ENCODE measurements around the gene TSPAN9. TPM values are rescaled to one million over a fixed set of nuclear protein-coding genes. Genes with fewer than 3 reads are reported as not detected.

The TSPAN9 gene
- total and polyA plus RNA-seq, 9 of the 15 experiments (the other 6 are each of a cell fraction or from before 2014, with no cell fraction given) = 0.23 to 2.1 (median 0.60) TPM; not detected in 2

DNA sequence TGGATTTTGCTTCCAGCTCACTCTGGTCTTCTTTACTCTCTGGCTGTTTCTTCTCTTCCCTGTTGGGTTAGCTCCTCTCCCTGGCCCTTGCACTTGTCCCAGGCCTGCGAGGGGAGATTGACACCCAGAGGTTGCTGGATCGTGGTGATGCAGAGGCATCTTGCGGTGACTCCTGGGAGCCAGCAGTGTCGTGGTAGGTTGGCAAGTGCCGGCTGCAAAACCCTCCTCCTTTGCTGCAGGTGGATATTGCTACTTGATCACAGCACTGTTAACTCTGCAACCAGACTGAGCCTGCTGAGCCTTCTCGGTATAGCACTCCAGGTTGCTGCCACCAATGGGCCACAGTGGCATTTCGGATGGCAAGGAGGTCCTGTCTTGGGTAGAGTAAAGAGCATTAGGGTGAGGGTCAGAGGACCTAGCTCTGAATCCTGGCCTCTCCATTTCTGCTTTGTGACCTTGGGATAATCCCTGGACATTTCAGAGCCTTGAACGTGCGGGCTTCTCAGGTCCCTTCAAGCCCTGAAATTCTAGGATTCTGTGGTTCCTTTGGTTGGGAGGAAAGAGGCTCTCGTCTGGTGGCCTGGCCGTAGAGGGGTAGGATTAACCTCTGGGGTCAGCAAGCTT lies 87.4 kb downstream of the TSPAN9 start:
- Histone ChIP-seq H3K9me1 (ENCODE audit: control insufficient read depth, insufficient read depth, low read length) (no peaks in the 10 kb centered on the region), H3K27ac (ENCODE audit: extremely low read depth, low read depth, low read length) (no peak overlapping the region), H3K36me3 (ENCODE audit: control insufficient read depth, insufficient read depth, low read length) (no peaks in the 10 kb centered on the region), H4K20me1 (replicated peaks; ENCODE audit: control insufficient read depth, insufficient read depth, low read length) (no peaks in the 10 kb centered on the region), H3K4me2 (ENCODE audit: insufficient read depth, low read length) (no peak overlapping the region), H3K4me3 (no peak overlapping the region), H3K27me3 (ENCODE audit: control insufficient read depth in 2 of 2, insufficient read depth in 2 of 2, low read length in 2 of 2) (peaks cover 5 to 13% of the 10 kb centered on the region in 2 experiments; a peak in 2 of 5 replicates), H2AFZ (ENCODE audit: low read depth, low read length) (no peak overlapping the region), H3K4me1 (replicated peaks in 1 of 2; ENCODE audit: control insufficient read depth in 2 of 2, insufficient read depth in 2 of 2, low read length in 2 of 2) (no peaks in the 10 kb centered on the region), H3K79me2 (ENCODE audit: control insufficient read depth, insufficient read depth, low read length) (no peaks in the 10 kb centered on the region), H3K9me3 (replicated peaks; ENCODE audit: control insufficient read depth, insufficient read depth, low read depth, low read length) (no peaks in the 10 kb centered on the region), H3K9ac (ENCODE audit: insufficient read depth in 1 of 2, low read depth in 2 of 2, low read length in 2 of 2) (no peak overlapping the region)
- ChIA-PET CTCF (ENCODE audit: low intra/inter-chr PET ratio) (no interaction called here), POLR2A (no interaction called here)
- FAIRE-seq (no peak), DNase-seq (ENCODE audit: extremely low read depth in 1 of 4, low spot score in 3 of 4) (no peak), ATAC-seq (no peak)
- intact Hi-C loops (cut with micrococcal nuclease) (no loop called here), in situ Hi-C loops (cut with MboI) (no loop called here)
- TF ChIP-seq SMAD1 (IDR thresholded peaks at IDR 0.05; ENCODE audit: low read depth, low read length, partially characterized antibody) (no peak), POLR2G (IDR thresholded peaks at IDR 0.05; ENCODE audit: low read depth, low read length) (no peak), STAG1 (CRISPR knock-in tag; IDR thresholded peaks at IDR 0.05; ENCODE audit: borderline replicate concordance) (no peak), NR2C2 (CRISPR knock-in tag; IDR thresholded peaks at IDR 0.05) (no peak), NR2C2 (tag; IDR thresholded peaks at IDR 0.05) (no peak)
- TF ChIP-seq, protein P1, sequence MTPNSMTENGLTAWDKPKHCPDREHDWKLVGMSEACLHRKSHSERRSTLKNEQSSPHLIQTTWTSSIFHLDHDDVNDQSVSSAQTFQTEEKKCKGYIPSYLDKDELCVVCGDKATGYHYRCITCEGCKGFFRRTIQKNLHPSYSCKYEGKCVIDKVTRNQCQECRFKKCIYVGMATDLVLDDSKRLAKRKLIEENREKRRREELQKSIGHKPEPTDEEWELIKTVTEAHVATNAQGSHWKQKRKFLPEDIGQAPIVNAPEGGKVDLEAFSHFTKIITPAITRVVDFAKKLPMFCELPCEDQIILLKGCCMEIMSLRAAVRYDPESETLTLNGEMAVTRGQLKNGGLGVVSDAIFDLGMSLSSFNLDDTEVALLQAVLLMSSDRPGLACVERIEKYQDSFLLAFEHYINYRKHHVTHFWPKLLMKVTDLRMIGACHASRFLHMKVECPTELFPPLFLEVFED (CRISPR knock-in tag; conservative IDR thresholded peaks at IDR 0.05) = no peak
- no TSS peak for BruUV-seq (replicated peaks)
- 0% methylated on average over 10 of the region's 11 CpGs for WGBS (ENCODE audit: insufficient coverage, low coverage, missing lambda C conversion rate)

Measured in K562 (cell line).